Progenitor cell of endocrine pancreas (in vitro differentiated cells): ENCODE results near the gene FADS6. TPM values are rescaled to one million over a fixed set of nuclear protein-coding genes. Genes with fewer than 3 reads are reported as not detected.

Experiments
- DNase-seq: peaks from one replicate; pipeline ENCODE4 v3.0.0; 2021; ENCODE audit warnings: low spot score; ENCODE audit not compliant: unreplicated experiment
- H3K27ac Mint-ChIP-seq: 2 replicates; pipeline ENCODE4 v1.8.0; 2021; ENCODE audit warnings: mild to moderate bottlenecking, moderate library complexity, mixed read lengths
- H3K27me3 Mint-ChIP-seq: 2 replicates; pipeline ENCODE4 v1.8.0; 2021; ENCODE audit warnings: mixed read lengths
- H3K36me3 Mint-ChIP-seq: 2 replicates; pipeline ENCODE4 v1.8.0; 2022; ENCODE audit warnings: mixed read lengths; ENCODE audit not compliant: insufficient read depth
- H3K4me1 Mint-ChIP-seq: 2 replicates; pipeline ENCODE4 v1.8.0; 2021; ENCODE audit warnings: low read depth, mixed read lengths
- H3K4me3 Mint-ChIP-seq: 2 replicates; pipeline ENCODE4 v1.8.0; 2021; ENCODE audit warnings: low read depth, mild to moderate bottlenecking, moderate library complexity, mixed read lengths
- H3K9me3 Mint-ChIP-seq: 2 replicates; pipeline ENCODE4 v1.8.0; 2021; ENCODE audit warnings: low read depth, mixed read lengths
- CTCF ChIP-seq: fragments of 200-600 bp; sonication (generic); IDR thresholded peaks from one replicate; pipeline ENCODE4 v1.5.0; 2021; ENCODE audit warnings: antibody characterized with exemption, mild to moderate bottlenecking; ENCODE audit not compliant: unreplicated experiment
- total RNA-seq: library from RNA; stranded (reverse); gene quantifications from 2 replicates; pipeline ENCODE4 v1.2.1, GENCODE V29; 2021

FADS6 gene
- total RNA-seq, 1 donor from 2014 or later: 0.14 TPM

- H3K36me3 Mint-ChIP-seq: no peaks in the 10 kb centered on the region
- no peak for TF ChIP-seq CTCF
- H3K4me1 Mint-ChIP-seq: no peaks in the 10 kb centered on the region
- H3K27ac Mint-ChIP-seq: peak overlapping the region; percentile 69
- DNase-seq: no peak
- H3K27me3 Mint-ChIP-seq: peaks cover 68% of the 10 kb centered on the region
- H3K9me3 Mint-ChIP-seq: no peaks in the 10 kb centered on the region
- no peak overlapping the region for H3K4me3 Mint-ChIP-seq
These were observed 43.9 kb upstream of the FADS6 start for GRCh38 chr17:74937064-74938051.

DNA sequence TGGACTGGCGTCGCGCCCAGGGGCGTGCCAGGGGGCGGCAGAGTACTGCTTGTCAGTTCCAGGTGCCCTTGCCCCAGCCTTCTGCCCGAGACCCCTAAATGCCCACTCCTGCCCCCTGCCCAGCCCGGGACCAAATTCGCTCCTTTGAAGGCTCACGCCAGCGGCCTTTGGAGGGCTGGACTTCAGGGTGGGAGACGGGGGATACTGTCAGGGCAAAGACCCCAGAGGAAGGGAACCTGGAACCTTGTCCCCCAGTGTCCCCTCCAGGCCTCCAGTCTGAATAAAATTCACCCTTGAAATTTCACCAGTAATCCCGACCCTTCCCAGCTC lies 43.0 kb upstream of the FADS6 start:
- Mint-ChIP-seq H3K9me3 (no peaks in the 10 kb centered on the region), H3K27me3 (peaks cover 69% of the 10 kb centered on the region), H3K4me3 (no peak overlapping the region), H3K36me3 (no peaks in the 10 kb centered on the region), H3K27ac (no peak overlapping the region), H3K4me1 (no peaks in the 10 kb centered on the region)
- no peak for DNase-seq
- TF ChIP-seq CTCF: no peak

DNA sequence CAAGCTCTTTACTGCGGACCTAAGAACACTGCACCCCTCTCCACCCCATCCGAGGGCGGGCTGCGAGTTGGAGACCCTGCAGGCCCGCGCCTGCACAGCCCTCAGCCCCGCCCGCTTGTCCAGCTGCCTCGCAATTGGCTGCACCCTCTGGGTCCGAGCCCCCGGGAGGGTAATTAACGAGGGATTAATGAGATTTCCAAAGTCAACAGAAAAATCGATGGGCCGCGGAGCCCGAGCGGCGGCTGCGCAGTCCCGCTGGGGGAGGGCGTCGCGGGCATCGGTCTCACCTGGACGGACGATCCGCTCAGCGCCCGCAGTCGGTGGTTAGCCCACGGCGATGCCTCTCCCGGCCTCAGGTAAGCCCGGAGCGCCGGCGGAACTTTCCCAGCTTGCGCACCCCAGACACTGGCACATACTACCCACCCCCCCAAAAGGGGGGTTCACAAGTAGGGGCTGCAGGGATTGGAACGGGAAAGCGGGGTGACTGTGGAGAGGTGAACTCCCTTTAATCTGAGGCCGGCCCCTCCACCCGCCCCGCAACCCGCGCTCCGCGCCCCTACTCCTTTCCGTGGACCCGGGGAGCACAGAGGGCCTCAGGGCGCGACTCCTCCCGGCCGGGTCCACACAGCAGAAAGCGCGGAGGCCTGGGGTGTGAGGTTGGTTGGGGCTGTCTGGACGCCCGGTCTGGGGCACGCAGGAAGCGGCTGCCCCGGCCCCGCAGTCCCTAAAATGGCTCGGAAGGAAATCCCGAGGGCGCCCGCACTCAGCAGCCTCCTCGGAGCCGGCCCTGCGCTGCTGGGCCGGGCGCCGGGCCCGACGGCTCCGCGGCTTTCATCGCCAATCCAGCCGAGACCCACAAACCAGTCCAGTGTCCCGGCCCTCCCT lies 42.4 kb upstream of the FADS6 start, which contains the start of gene OTOP3:
Gene OTOP3 (plus strand): TSS at position 314 of the 885 bp plus-strand sequence. CDS start 24 bp downstream, at position 338.
- peak within 1 kb of the TSS; percentile 37 for H3K27ac Mint-ChIP-seq
- peaks cover 73% of the 10 kb centered on the region for H3K27me3 Mint-ChIP-seq
- H3K4me3 Mint-ChIP-seq: no peak within 1 kb of the TSS
- TF ChIP-seq CTCF: no peak
- H3K9me3 Mint-ChIP-seq: no peaks in the 10 kb centered on the region
- H3K4me1 Mint-ChIP-seq: no peaks in the 10 kb centered on the region
- DNase-seq: peak; percentile 75
- no peaks in the 10 kb centered on the region for H3K36me3 Mint-ChIP-seq

DNA sequence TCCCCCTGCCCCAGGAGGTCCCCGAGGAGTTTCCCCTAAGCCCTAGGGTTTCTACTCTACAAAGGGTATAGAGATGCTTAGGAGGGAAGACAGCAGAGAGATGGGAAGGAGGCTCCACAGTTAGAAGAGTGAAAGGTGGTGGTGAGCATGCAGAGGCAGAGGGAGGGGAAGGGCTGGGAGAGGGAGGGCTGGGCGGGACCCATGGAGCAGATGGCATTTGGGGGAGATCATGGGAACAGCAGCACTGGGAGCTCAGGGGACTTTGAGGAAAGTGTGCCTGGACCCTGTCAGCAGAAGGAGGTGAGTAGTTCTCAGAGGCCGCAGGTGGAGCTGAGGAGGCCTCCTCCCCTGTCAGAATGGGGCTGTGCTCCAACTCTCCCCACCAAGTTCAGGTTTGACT lies 41.6 kb upstream of the FADS6 start:
- Mint-ChIP-seq H3K4me1 (no peaks in the 10 kb centered on the region), H3K27ac (peak overlapping the region; percentile 37), H3K9me3 (no peaks in the 10 kb centered on the region), H3K27me3 (peaks cover 73% of the 10 kb centered on the region), H3K4me3 (no peak overlapping the region), H3K36me3 (no peaks in the 10 kb centered on the region)
- DNase-seq: no peak
- no peak for TF ChIP-seq CTCF

- no peaks in the 10 kb centered on the region for H3K4me1 Mint-ChIP-seq
- TF ChIP-seq CTCF: no peak
- no peak overlapping the region for H3K4me3 Mint-ChIP-seq
- no peak for DNase-seq
- H3K36me3 Mint-ChIP-seq: no peaks in the 10 kb centered on the region
- no peak overlapping the region for H3K27ac Mint-ChIP-seq
- H3K27me3 Mint-ChIP-seq: peaks cover 76% of the 10 kb centered on the region
- no peaks in the 10 kb centered on the region for H3K9me3 Mint-ChIP-seq
These were observed 37.2 kb upstream of the FADS6 start for GRCh38 chr17:74930535-74931036.
